Right atrium auricular region (tissue), 2 donors: ENCODE measurements around the gene ECT2L. TPM values are rescaled to one million over a fixed set of nuclear protein-coding genes. Genes with fewer than 3 reads are reported as not detected.

Experiments used
- DNase-seq: peaks from one replicate; pipeline ENCODE4 v3.0.0-alpha.2; 2019; ENCODE audit warnings: low spot score
- H3K27ac ChIP-seq, 2 donors: fragments of 200-600 bp; sonication (generic); 1 replicate in 1 of 2; 2 replicates in 1 of 2; pipeline ENCODE4 v1.5.1; 2016 to 2019
- H3K27me3 ChIP-seq, 2 donors: fragments of 200-600 bp; sonication (generic); one replicate each; pipeline versions ENCODE4 v1.5.1 to v1.6.0; 2017 to 2019
- H3K36me3 ChIP-seq: fragments of 200-600 bp; sonication (generic); one replicate; pipeline ENCODE4 v1.5.1; 2016
- H3K4me1 ChIP-seq, 2 donors: fragments of 200-600 bp; sonication (generic); one replicate each; pipeline versions ENCODE4 v1.5.1 to v1.6.0; 2017 to 2019
- H3K4me3 ChIP-seq, 2 donors: fragments of 200-600 bp; sonication (generic); 1 replicate in 1 of 2; 2 replicates in 1 of 2; pipeline ENCODE4 v1.5.1; 2017 to 2019; ENCODE audit warnings: mild to moderate bottlenecking in 1 of 2, moderate library complexity in 1 of 2
- H3K9me3 ChIP-seq, 2 donors: fragments of 200-600 bp; sonication (generic); one replicate each; pipeline ENCODE4 v1.5.1; 2019
- CTCF ChIP-seq, 2 donors: fragments of 200-600 bp; sonication (generic); IDR thresholded peaks; one replicate each; pipeline ENCODE4 v1.5.1; 2019; ENCODE audit warnings: antibody characterized with exemption in 2 of 2
- total RNA-seq, 2 donors: library from RNA; depleted of rRNA; stranded (reverse); fragments of >200 nt; gene quantifications; one replicate each; pipeline ENCODE4 v1.1.0, GENCODE V29; 2016

Gene ECT2L
- total RNA-seq, 2 donors from 2014 or later = 1.1 to 3.5 TPM

- H3K36me3 ChIP-seq = no peaks in the 10 kb centered on the region
- no peaks in the 10 kb centered on the region for H3K9me3 ChIP-seq
- DNase-seq = no peak
- H3K27me3 ChIP-seq = no peaks in the 10 kb centered on the region
- no peak overlapping the region for H3K27ac ChIP-seq
- H3K4me1 ChIP-seq = no peaks in the 10 kb centered on the region
- H3K4me3 ChIP-seq = no peak overlapping the region
- no peak for TF ChIP-seq CTCF (IDR thresholded peaks at IDR 0.05)
Observed at GRCh38 chr6:138806889-138807288, 11.0 kb downstream of the ECT2L start.

GRCh38 chr6:138809677-138810076 lies 13.8 kb downstream of the ECT2L start:
- DNase-seq = no peak
- Histone ChIP-seq H3K27me3 (no peaks in the 10 kb centered on the region), H3K4me1 (no peaks in the 10 kb centered on the region), H3K4me3 (no peak overlapping the region), H3K36me3 (no peaks in the 10 kb centered on the region), H3K9me3 (no peaks in the 10 kb centered on the region), H3K27ac (no peak overlapping the region)
- TF ChIP-seq CTCF (IDR thresholded peaks at IDR 0.05) = no peak

- no peaks in the 10 kb centered on the region for H3K36me3 ChIP-seq
- TF ChIP-seq CTCF (IDR thresholded peaks at IDR 0.05) = no peak
- H3K4me1 ChIP-seq = no peaks in the 10 kb centered on the region
- H3K4me3 ChIP-seq = no peak overlapping the region
- H3K27ac ChIP-seq = no peak overlapping the region
- H3K9me3 ChIP-seq = no peaks in the 10 kb centered on the region
- H3K27me3 ChIP-seq = no peaks in the 10 kb centered on the region
- DNase-seq = no peak
Observed at GRCh38 chr6:138811866-138812265, 16.0 kb downstream of the ECT2L start.

GRCh38 chr6:138814179-138814834 lies 18.4 kb downstream of the ECT2L start:
- no peak for DNase-seq
- H3K27me3 ChIP-seq = no peaks in the 10 kb centered on the region
- TF ChIP-seq CTCF (IDR thresholded peaks at IDR 0.05) = no peak
- no peaks in the 10 kb centered on the region for H3K9me3 ChIP-seq
- no peak overlapping the region for H3K27ac ChIP-seq
- no peak overlapping the region for H3K4me3 ChIP-seq
- peaks cover 0 to 10% of the 10 kb centered on the region in 2 donors for H3K4me1 ChIP-seq
- no peaks in the 10 kb centered on the region for H3K36me3 ChIP-seq

GRCh38 chr6:138815221-138815620 lies 19.3 kb downstream of the ECT2L start:
- no peak for TF ChIP-seq CTCF (IDR thresholded peaks at IDR 0.05)
- Histone ChIP-seq H3K4me3 (no peak overlapping the region), H3K36me3 (no peaks in the 10 kb centered on the region), H3K4me1 (peaks cover 0 to 10% of the 10 kb centered on the region in 2 donors), H3K27ac (no peak overlapping the region), H3K9me3 (no peaks in the 10 kb centered on the region), H3K27me3 (no peaks in the 10 kb centered on the region)
- DNase-seq = no peak
